ENCODE data around the gene HK1. TPM values are rescaled to one million over a fixed set of nuclear protein-coding genes. Genes with fewer than 3 reads are reported as not detected.

HK1 gene
- total RNA-seq, 1 experiment from 2014 or later: 98.8 TPM

- Mint-ChIP-seq H3K9me3 (no peaks in the 10 kb centered on the region), H3K27ac (peak overlapping the region; percentile 38 to 80 (median 69); a peak in 5 of 7 replicates), H3K27me3 (ENCODE audit: low read depth) (no peaks in the 10 kb centered on the region), H3K4me3 (no peak overlapping the region), H3K36me3 (ENCODE audit: insufficient read depth in 1 of 3, low read depth in 3 of 3) (peaks cover 22 to 53% (median 26%) of the 10 kb centered on the region in 3 experiments; a peak in 6 of 7 replicates), H3K4me1 (peaks cover 20 to 30% of the 10 kb centered on the region in 2 experiments)
- Histone ChIP-seq H4K20me1 (ENCODE audit: control insufficient read depth, insufficient read depth, insufficient read length) (no peaks in the 10 kb centered on the region), H3K9me3 (ENCODE audit: control insufficient read depth, low read depth, low read length) (no peaks in the 10 kb centered on the region), H3K4me1 (ENCODE audit: insufficient read depth, low read length) (peaks cover 8% of the 10 kb centered on the region; the same call in 1 of the 2 replicates), H3K23ac (ENCODE audit: insufficient read length, low read depth, low read length) (no peak overlapping the region), H3K27ac (ENCODE audit: insufficient read length, low read depth, low read length) (no peak overlapping the region), H3K4ac (ENCODE audit: low read depth, low read length) (no peak overlapping the region), H4K8ac (replicated peaks; ENCODE audit: insufficient read length, low read depth, low read length) (no peak overlapping the region), H3K14ac (ENCODE audit: insufficient read depth, low read length) (no peak overlapping the region), H4K5ac (ENCODE audit: insufficient read length, low read depth, low read length) (no peak overlapping the region), H4K91ac (ENCODE audit: insufficient read length, low read depth, low read length) (no peak overlapping the region), H3K4me2 (ENCODE audit: insufficient read depth, insufficient read length, low read length) (no peak overlapping the region), H3T11ph (ENCODE audit: low read length) (no peak overlapping the region), H3K27me3 (ENCODE audit: insufficient read depth, low read length) (no peaks in the 10 kb centered on the region), H2BK120ac (ENCODE audit: low read depth, low read length, poor library complexity, severe bottlenecking) (no peak overlapping the region), H3K79me2 (ENCODE audit: insufficient read depth, low read length) (peaks cover 2% of the 10 kb centered on the region; the same call in 1 of the 2 replicates), H2BK5ac (ENCODE audit: insufficient read length, low read length) (no peak overlapping the region), H2AK5ac (ENCODE audit: insufficient read length, low read length) (no peak overlapping the region), H3K18ac (ENCODE audit: insufficient read length, low read depth, low read length) (no peak overlapping the region), H3K23me2 (ENCODE audit: insufficient read length, low read depth, low read length, poor library complexity, severe bottlenecking) (no peaks in the 10 kb centered on the region), H3K9ac (ENCODE audit: extremely low read depth, insufficient read length, low read length) (no peak overlapping the region), H2BK12ac (ENCODE audit: insufficient read length, low read depth, low read length) (no peak overlapping the region), H2BK15ac (ENCODE audit: low read depth, low read length) (no peak overlapping the region), H3K56ac (ENCODE audit: insufficient read length, low read depth, low read length) (no peak overlapping the region), H2AFZ (ENCODE audit: low read length) (no peak overlapping the region), H2BK20ac (ENCODE audit: low read depth, low read length, poor library complexity, severe bottlenecking) (no peak overlapping the region), H3K79me1 (ENCODE audit: insufficient read depth, low read depth, low read length, poor library complexity, severe bottlenecking) (peaks cover 6% of the 10 kb centered on the region)
- DNase-seq: no peak
- TF ChIP-seq, protein P1, sequence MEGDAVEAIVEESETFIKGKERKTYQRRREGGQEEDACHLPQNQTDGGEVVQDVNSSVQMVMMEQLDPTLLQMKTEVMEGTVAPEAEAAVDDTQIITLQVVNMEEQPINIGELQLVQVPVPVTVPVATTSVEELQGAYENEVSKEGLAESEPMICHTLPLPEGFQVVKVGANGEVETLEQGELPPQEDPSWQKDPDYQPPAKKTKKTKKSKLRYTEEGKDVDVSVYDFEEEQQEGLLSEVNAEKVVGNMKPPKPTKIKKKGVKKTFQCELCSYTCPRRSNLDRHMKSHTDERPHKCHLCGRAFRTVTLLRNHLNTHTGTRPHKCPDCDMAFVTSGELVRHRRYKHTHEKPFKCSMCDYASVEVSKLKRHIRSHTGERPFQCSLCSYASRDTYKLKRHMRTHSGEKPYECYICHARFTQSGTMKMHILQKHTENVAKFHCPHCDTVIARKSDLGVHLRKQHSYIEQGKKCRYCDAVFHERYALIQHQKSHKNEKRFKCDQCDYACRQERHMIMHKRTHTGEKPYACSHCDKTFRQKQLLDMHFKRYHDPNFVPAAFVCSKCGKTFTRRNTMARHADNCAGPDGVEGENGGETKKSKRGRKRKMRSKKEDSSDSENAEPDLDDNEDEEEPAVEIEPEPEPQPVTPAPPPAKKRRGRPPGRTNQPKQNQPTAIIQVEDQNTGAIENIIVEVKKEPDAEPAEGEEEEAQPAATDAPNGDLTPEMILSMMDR (conservative IDR thresholded peaks at IDR 0.05): no peak
- no CpG with 5 or more reads among the region's 5 CpGs for WGBS (ENCODE audit: extremely low coverage, insufficient read length, low lambda C conversion rate)
Measured at GRCh38 chr10:69363666-69364065, 85.4 kb downstream of the HK1 start.

Data from H9 (cell line).